ENCODE measurements around the gene CPLX3.

The CPLX3 gene

GRCh38 chr15:74802862-74803447 is 23.5 kb upstream of the CPLX3 start:
- no peak for DNase-seq (ENCODE audit: low spot score)

DNA sequence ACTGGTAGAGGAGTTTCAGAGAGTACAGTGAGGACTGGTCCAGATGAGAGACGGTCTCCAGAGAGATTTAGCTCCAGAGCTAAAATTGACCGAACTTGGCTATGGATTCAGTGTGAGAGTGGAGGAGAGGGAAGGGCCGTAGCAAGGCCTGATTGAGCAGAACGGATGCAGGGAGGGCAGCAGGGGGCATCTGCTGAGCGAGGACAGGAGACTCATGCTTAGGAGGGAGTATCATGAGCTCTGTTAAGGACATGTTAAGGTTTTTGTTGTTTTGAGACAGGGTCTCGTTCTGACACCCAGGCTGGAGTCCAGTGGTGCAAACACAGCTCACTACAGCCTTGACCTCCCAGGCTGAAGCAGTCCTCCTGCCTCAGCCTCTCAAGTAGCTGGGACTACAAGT is 21.5 kb upstream of the CPLX3 start:
- no peak for DNase-seq (ENCODE audit: low spot score)

DNA sequence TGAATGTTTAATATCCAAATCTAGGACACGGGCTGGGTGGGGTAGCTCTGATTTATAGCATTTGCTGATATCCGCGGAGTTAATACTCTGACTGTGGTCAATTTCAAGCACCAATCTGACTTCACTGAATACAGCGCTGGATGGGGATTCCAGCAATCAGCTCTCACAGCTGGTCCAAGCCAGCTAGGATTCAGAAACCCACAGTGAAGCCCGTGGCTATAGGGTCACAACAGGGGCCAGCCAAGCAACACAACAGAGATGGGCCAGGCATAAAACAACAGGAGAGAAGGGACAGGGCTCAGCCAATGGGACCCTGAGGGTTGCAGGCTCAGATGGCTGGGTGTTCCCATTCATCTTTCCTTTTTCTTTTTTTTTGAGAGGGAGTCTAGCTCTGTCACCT is 19.1 kb upstream of the CPLX3 start:
- no peak for DNase-seq (ENCODE audit: low spot score)

DNA sequence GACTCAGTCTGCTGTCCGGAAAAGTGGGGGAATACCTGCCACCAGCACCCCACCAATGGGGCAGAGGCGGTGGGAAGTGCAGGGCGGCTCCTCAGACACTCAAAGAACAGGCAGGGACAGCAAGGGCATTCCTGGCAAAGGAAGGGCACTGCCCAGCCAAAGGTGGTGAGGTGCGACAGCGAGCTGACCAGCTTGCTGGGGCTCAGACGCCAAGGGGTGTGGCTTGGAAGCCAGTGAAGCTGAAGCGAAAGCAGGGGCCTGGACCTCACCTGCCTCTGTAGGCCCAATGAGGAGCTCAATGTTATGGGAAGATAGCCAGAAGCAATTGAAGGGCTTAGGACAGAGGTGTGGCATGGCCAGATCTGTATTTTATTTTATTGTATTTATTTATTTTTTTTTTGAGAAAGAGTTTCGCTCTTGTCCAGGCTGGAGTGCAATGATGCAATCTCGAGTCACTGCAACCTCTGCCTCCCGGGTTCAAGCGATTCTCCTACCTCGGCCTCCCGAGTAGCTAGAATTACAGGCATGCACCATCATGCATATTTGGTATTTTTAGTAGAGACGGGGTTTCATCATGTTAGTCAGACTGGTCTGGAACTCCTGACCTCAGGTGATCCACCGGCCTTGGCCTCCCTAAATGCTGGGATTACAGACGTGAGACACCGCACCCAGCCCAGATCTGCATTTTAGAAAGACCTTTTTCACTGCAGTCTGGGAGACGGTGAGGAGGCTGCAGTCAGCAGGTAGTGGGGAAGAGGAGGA is 18.2 kb upstream of the CPLX3 start:
- no peak for DNase-seq (ENCODE audit: low spot score)

GRCh38 chr15:74808840-74809229 is 17.6 kb upstream of the CPLX3 start:
- no peak for DNase-seq (ENCODE audit: low spot score)

DNA sequence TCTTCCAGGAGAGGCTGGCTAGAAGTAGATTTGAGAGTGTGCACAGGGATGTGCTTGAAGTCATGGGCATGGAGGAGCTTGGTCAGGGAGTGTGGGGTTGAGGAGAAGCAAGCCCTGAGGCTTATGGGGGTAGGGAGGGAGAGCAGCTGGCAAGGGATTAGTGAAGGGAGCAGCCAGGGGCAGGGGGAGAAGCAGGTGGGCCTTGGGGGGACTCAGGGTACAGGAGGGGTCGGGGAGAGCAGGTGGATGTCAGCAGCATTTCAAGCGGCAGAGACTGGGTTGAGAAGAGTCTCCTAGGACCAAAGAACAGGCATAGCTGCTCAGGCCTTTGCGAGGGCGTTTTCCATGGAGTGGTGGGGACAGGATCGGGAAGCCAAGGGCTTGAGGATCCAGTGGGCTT is 17.2 kb upstream of the CPLX3 start:
- no peak for DNase-seq (ENCODE audit: low spot score)

GRCh38 chr15:74809956-74810355 is 16.5 kb upstream of the CPLX3 start:
- no peak for DNase-seq (ENCODE audit: low spot score)

GRCh38 chr15:74812533-74812932 is 13.9 kb upstream of the CPLX3 start, which contains the start of gene LMAN1L:
Gene LMAN1L, plus strand, starts transcription at chr15:74812835. Its CDS starts 20 bp downstream, at chr15:74812855.
- no peak for DNase-seq (ENCODE audit: low spot score)

- DNase-seq (ENCODE audit: low spot score): no peak
Measured at GRCh38 chr15:74815121-74815934, 11.1 kb upstream of the CPLX3 start.

- DNase-seq (ENCODE audit: low spot score): no peak
Measured at GRCh38 chr15:74815961-74816360, 10.5 kb upstream of the CPLX3 start.

- no peak for DNase-seq (ENCODE audit: low spot score)
Measured at GRCh38 chr15:74816624-74817369, 9.6 kb upstream of the CPLX3 start.

- DNase-seq (ENCODE audit: low spot score): peak; percentile 34
Measured at GRCh38 chr15:74817370-74817737, 9.1 kb upstream of the CPLX3 start.

DNA sequence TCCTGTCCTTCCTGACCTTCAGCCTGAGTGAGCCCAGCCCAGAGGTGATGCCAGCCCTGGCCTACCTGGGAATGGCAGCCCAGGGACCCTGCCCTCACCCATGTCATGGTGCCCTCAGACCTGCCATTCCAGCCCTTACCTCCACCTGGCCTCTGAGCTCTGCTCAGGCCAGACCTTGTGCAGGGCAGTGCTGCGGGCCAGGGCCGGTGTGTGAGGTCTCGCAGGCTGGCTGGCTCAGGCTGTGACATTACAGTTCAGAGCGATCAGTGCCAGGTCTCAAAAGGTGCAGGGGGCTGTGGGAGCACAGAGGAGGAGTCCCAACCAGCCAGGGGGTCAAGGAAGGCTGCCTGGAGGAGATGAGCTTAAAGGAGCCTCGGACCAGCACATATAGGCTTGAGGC is 6.4 kb upstream of the CPLX3 start:
- DNase-seq (ENCODE audit: low spot score): no peak

DNA sequence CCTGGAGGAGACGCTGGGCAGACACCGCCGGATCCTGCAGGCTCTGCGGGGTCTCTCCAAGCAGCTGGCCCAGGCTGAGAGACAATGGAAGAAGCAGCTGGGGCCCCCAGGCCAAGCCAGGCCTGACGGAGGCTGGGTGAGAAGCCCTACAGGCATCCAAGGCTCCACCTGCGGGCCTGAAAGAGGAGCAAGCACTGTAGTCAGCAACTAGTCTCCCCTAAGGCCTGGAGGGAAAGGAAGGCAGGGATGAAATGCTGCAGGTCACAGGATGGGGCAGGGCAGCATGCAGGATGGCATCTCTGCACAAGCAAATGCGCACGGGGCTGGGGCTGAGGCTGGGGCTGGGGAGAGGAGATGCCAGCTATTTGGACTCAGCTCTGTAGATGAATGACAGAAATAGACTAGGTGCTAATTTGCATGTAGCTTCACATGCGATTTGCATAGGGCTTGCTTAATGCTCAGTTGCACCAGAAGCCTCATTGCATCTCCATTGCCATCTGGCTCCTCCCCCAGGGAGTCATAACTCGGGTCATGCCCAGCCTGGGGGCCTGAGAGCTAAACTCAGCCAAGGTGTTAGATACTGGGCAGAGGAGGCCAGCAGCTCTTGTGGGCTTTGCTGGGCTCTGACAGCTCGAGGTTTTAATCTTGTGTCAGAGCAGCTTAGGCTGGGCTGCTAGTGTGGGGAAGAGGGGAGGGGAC is 5.2 kb upstream of the CPLX3 start:
- no peak for DNase-seq (ENCODE audit: low spot score)

DNA sequence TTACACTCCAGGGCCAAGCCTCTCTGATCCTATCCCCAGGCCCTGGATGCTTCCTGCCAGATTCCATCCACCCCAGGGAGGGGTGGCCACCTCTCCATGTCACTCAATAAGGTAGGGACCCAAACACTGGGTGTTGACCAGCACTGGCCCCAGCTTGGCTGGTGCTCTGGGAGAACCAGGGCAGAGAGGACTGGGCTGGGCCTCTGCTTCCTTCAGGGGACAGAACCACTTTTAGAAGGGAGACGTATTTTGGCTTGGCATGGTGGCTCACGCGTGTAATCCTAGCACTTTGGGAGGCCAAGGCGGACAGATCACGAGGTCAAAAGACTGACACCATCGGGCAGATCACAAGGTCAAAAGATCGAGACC is 4.7 kb upstream of the CPLX3 start:
- no peak for DNase-seq (ENCODE audit: low spot score)

DNA sequence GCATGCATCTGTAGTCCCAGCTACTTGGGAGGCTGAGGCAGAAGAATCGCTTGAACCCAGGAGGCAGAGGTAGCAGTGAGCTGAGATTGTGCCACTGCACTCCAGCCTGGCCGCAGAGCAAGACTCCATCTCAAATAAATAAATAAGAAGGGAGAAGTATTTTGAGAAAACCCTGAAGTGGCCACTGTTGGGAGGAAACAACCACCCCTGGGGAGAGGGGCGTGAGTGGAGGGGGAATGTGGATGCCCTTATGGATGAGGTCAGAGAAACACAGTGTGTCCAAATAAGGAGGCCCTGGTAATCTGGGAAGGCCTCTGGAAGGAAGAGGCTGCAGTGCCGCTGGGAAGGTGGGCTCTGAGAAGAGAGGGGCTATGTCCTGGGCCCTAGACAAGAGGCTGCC is 4.2 kb upstream of the CPLX3 start:
- DNase-seq (ENCODE audit: low spot score): no peak

DNA sequence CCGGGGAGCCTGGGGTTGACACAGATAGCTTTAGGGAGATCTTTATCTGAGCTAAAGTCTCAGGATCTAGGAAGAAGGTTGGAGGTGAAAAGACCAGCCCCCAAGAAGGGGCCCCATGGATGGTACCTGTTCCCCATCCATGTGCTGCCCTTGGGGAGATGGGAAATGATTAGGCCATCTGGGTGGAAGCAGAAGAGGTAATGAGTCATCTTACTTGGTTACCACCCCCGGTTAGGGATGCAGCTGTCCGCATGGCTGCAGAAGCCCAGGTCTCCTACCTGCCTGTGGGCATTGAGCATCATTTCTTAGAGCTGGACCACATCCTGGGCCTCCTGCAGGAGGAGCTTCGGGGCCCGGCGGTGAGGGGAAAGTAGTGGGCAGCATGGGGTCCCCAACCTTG is 3.1 kb upstream of the CPLX3 start:
- no peak for DNase-seq (ENCODE audit: low spot score)

- no peak for DNase-seq (ENCODE audit: low spot score)
Measured at GRCh38 chr15:74824976-74825375, 1.5 kb upstream of the CPLX3 start.

- no peak for DNase-seq (ENCODE audit: low spot score)
Measured at GRCh38 chr15:74825866-74826265, 561 bp upstream of the CPLX3 start.

DNA sequence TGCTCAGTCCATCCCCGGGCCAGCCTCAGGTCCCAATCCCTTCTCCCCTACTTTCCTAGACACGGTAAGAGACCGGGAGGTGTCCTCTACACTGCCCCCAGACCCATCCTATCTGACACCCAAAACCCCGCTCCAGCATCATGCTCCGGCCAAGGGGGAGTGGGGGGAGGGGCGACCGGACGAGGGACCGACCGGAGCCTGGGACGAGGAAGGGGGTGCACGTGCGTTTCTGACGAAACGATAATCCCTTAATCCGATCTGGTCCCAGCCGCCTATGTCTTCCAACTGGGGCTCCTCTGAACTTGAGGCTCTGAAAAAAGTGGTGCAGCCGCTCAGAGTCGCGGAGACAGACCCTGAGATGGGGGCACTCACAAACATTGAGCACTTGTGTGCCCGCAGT is 494 bp downstream of the CPLX3 start:
- no peak for DNase-seq (ENCODE audit: low spot score)

DNA sequence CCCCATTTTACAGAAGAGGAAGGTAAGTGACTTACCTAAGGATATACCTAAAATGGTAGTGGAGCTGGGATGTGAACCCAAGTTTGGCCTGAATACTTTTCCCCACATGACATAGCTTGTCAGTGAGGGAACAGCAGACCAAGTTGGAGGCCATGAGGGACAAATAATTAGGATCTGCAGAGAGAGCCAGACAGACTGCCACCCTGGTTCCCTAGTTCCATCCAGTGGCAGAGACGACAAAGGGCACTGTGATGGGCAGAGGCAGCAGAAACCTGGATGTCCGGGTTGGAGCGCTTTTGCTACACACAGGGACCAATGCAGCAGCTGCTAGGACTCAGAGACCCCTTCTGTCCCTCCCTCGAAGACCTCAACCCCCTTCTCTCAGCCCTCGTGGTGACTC is 1.2 kb downstream of the CPLX3 start:
- no peak for DNase-seq (ENCODE audit: low spot score)

GRCh38 chr15:74828835-74829234 is 2.4 kb downstream of the CPLX3 start:
- no peak for DNase-seq (ENCODE audit: low spot score)
